Lower lobe of right lung (tissue), 2 donors: Measurements from ENCODE around the gene PRKG1. TPM values are rescaled to one million over a fixed set of nuclear protein-coding genes. Genes with fewer than 3 reads are reported as not detected.
A peak's percentile ranks its signal among the peaks of the same experiment; 100 is the strongest.

Source experiments
- ATAC-seq, 2 donors: fragments of 200-7000 bp; cut with Tn5 transposase; one replicate each; pipeline ENCODE4 v1.9.1; 2020 to 2022; ENCODE audit warnings: mild to moderate bottlenecking in 2 of 2, moderate library complexity in 2 of 2
- DNase-seq: peaks from one replicate; pipeline ENCODE4 v3.0.0-alpha.2; 2020
- H3K27ac ChIP-seq: fragments of 200-600 bp; one replicate; pipeline ENCODE4 v1.8.0; 2022
- H3K27me3 ChIP-seq: fragments of 200-600 bp; one replicate; pipeline ENCODE4 v1.8.0; 2022; ENCODE audit warnings: low read depth
- H3K36me3 ChIP-seq: fragments of 200-600 bp; one replicate; pipeline ENCODE4 v1.8.0; 2022; ENCODE audit warnings: mild to moderate bottlenecking
- H3K4me1 ChIP-seq: fragments of 200-600 bp; one replicate; pipeline ENCODE4 v1.8.0; 2022
- H3K4me3 ChIP-seq: fragments of 200-600 bp; one replicate; pipeline ENCODE4 v1.8.0; 2022; ENCODE audit warnings: mild to moderate bottlenecking
- H3K9me3 ChIP-seq: fragments of 200-600 bp; one replicate; pipeline ENCODE4 v1.8.0; 2022
- CTCF ChIP-seq: fragments of 200-600 bp; IDR thresholded peaks from one replicate; pipeline ENCODE4 v1.8.0; 2022; ENCODE audit warnings: antibody characterized with exemption, mild to moderate bottlenecking
- intact Hi-C: fragments of 100-400 bp; cut with DNase I; formaldehyde crosslinking; loops from one replicate; pipeline ENCODE4 v1.11.0; 2022
- total RNA-seq: library from RNA; stranded (reverse); fragmentation: NEBNext Ultra II Directional; extraction: Animal tissue kit (Norgen Biotek cat#: 25700); gene quantifications from one replicate; pipeline ENCODE4 v1.2.1, GENCODE V29; 2021
- donor health status: DM: no; HTN: yes; CAD: no; lungs with severe emphysema.

PRKG1 gene
- total RNA-seq, 1 donor from 2014 or later: 23.6 TPM

- H3K9me3 ChIP-seq: no peaks in the 10 kb centered on the region
- ATAC-seq: no peak
- H3K36me3 ChIP-seq: no peaks in the 10 kb centered on the region
- no peaks in the 10 kb centered on the region for H3K27me3 ChIP-seq
- intact Hi-C loops: no loop called here
- TF ChIP-seq CTCF: no peak
- no peak overlapping the region for H3K27ac ChIP-seq
- DNase-seq: no peak
- H3K4me3 ChIP-seq: no peak overlapping the region
- peaks cover 4% of the 10 kb centered on the region for H3K4me1 ChIP-seq
These were observed 804.4 kb downstream of the PRKG1 start for GRCh38 chr10:51878695-51879094.

GRCh38 chr10:51879238-51879637 lies 805.0 kb downstream of the PRKG1 start:
- no peak for DNase-seq
- Histone ChIP-seq H3K27ac (no peak overlapping the region), H3K27me3 (no peaks in the 10 kb centered on the region), H3K4me1 (peaks cover 4% of the 10 kb centered on the region), H3K4me3 (no peak overlapping the region), H3K36me3 (no peaks in the 10 kb centered on the region), H3K9me3 (no peaks in the 10 kb centered on the region)
- peak in 1 of 2 donors; percentile 63 for ATAC-seq
- TF ChIP-seq CTCF: no peak
- intact Hi-C loops: no loop called here

- H3K4me1 ChIP-seq: peaks cover 4% of the 10 kb centered on the region
- TF ChIP-seq CTCF: no peak
- DNase-seq (no peak), ATAC-seq (no peak)
- H3K27ac ChIP-seq: no peak overlapping the region
- no peaks in the 10 kb centered on the region for H3K9me3 ChIP-seq
- H3K36me3 ChIP-seq: no peaks in the 10 kb centered on the region
- H3K4me3 ChIP-seq: no peak overlapping the region
- no peaks in the 10 kb centered on the region for H3K27me3 ChIP-seq
- intact Hi-C loops: no loop called here
These were observed 806.9 kb downstream of the PRKG1 start for GRCh38 chr10:51881213-51881612.

GRCh38 chr10:51886438-51887068 lies 812.3 kb downstream of the PRKG1 start:
- Histone ChIP-seq H3K36me3 (no peaks in the 10 kb centered on the region), H3K9me3 (no peaks in the 10 kb centered on the region), H3K4me1 (no peaks in the 10 kb centered on the region), H3K4me3 (no peak overlapping the region), H3K27me3 (no peaks in the 10 kb centered on the region), H3K27ac (no peak overlapping the region)
- intact Hi-C loops: no loop called here
- DNase-seq: no peak
- ATAC-seq: no peak
- no peak for TF ChIP-seq CTCF

GRCh38 chr10:51888263-51888662 lies 814.0 kb downstream of the PRKG1 start:
- no peaks in the 10 kb centered on the region for H3K36me3 ChIP-seq
- DNase-seq (no peak), ATAC-seq (no peak)
- intact Hi-C loops: no loop called here
- no peaks in the 10 kb centered on the region for H3K27me3 ChIP-seq
- no peak for TF ChIP-seq CTCF
- H3K27ac ChIP-seq: no peak overlapping the region
- no peak overlapping the region for H3K4me3 ChIP-seq
- no peaks in the 10 kb centered on the region for H3K9me3 ChIP-seq
- H3K4me1 ChIP-seq: no peaks in the 10 kb centered on the region
